GM23248 (cell line): ENCODE results near the gene SLPI.

Source experiments
- EZH2 ChIP-seq: fragments of 200-600 bp; sonication (generic); IDR thresholded peaks from 2 replicates; pipeline ENCODE4 v1.6.1; 2018; ENCODE audit warnings: antibody characterized with exemption, mild to moderate bottlenecking; ENCODE audit not compliant: insufficient read depth, poor library complexity, severe bottlenecking
- EZH2phosphoT487 ChIP-seq: fragments of 200-600 bp; sonication (generic); IDR thresholded peaks from 2 replicates; pipeline ENCODE4 v1.6.1; 2018; ENCODE audit warnings: antibody characterized with exemption, moderate library complexity, mild to moderate bottlenecking, low read depth; ENCODE audit not compliant: insufficient read depth

DNA sequence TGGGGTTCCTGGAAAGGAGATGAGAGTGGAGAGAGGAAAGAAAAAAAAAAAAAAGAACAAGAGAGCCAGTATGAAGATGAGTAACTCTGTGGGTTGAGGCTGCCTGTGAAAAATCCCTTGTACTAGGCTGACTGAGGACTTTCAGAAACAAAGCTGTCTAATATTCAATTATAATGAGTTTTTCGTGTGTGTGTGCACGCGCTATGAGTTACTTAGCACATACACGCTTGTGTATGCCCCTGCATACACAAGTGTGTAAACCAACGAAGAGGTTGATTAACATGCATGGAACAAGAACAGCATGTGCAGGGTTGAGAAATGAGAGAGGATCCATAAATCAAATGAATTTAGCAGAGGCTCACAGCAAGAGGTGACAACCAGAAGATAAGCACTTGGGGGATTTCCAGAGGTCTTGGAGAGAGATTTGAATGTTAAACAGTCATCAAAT lies 47.5 kb upstream of the SLPI start:
- TF ChIP-seq EZH2 (no peak), EZH2phosphoT487 (no peak)
